Suppressor macrophage treated with lipopolysaccharide for 1 hour (primary cell): Measurements from ENCODE around the gene FAM20C.
A peak's percentile ranks its signal among the peaks of the same experiment; 100 is the strongest.

Source experiments
- DNase-seq, 3 donors: peaks; one replicate each; pipeline ENCODE4 v3.0.0-alpha.2; 2020 to 2022

FAM20C gene

GRCh38 chr7:274266-274665 lies 81.9 kb downstream of the FAM20C start:
- peak in 1 of 3 donors; percentile 16 for DNase-seq

GRCh38 chr7:276230-276835 lies 84.0 kb downstream of the FAM20C start:
- no peak for DNase-seq

GRCh38 chr7:277228-277627 lies 84.9 kb downstream of the FAM20C start:
- no peak for DNase-seq

- DNase-seq: no peak
Measured at GRCh38 chr7:278081-278480, 85.7 kb downstream of the FAM20C start.

GRCh38 chr7:279821-280220 lies 87.5 kb downstream of the FAM20C start:
- no peak for DNase-seq

GRCh38 chr7:280461-280860 lies 88.1 kb downstream of the FAM20C start:
- DNase-seq: no peak

- DNase-seq: no peak
Measured at GRCh38 chr7:281637-282036, 89.3 kb downstream of the FAM20C start.

- DNase-seq: no peak
Measured at GRCh38 chr7:282621-283020, 90.2 kb downstream of the FAM20C start.

GRCh38 chr7:284762-285722 lies 92.7 kb downstream of the FAM20C start:
- DNase-seq: no peak

GRCh38 chr7:285731-286130 lies 93.4 kb downstream of the FAM20C start:
- DNase-seq: no peak

GRCh38 chr7:286266-286665 lies 93.9 kb downstream of the FAM20C start:
- DNase-seq: no peak

- DNase-seq: no peak
Measured at GRCh38 chr7:288671-289101, 96.3 kb downstream of the FAM20C start.

- no peak for DNase-seq
Measured at GRCh38 chr7:289209-289755, 96.9 kb downstream of the FAM20C start.

GRCh38 chr7:289756-290553 lies 97.6 kb downstream of the FAM20C start, which contains the start of gene FOXL3:
Gene FOXL3 (plus strand): TSS chr7:290170. CDS start chr7:290170, 0 bp downstream.
- DNase-seq: no peak

- no peak for DNase-seq
Measured at GRCh38 chr7:290554-291372, 98.4 kb downstream of the FAM20C start.

GRCh38 chr7:291373-292092 lies 99.2 kb downstream of the FAM20C start:
- no peak for DNase-seq

- no peak for DNase-seq
Measured at GRCh38 chr7:292226-292625, 99.9 kb downstream of the FAM20C start.

GRCh38 chr7:292826-293225 lies 100.5 kb downstream of the FAM20C start:
- no peak for DNase-seq

- DNase-seq: no peak
Measured at GRCh38 chr7:293681-294439, 101.5 kb downstream of the FAM20C start.

GRCh38 chr7:294440-295154 lies 102.2 kb downstream of the FAM20C start:
- no peak for DNase-seq
